Caco-2 (cell line): ENCODE measurements around the gene ARMH3. TPM values are rescaled to one million over a fixed set of nuclear protein-coding genes. Genes with fewer than 3 reads are reported as not detected.

Experiments
- BruUV-seq: library from RNA; stranded (reverse); fragments of 400-500 nt; replicated peaks from 2 replicates; lab custom pipeline; 2021; lab: Mats Ljungman, UMichigan
- CTCF ChIA-PET: fragments of 300-600 bp; sonication (Branson Sonifier 250); formaldehyde crosslinking; loops from one replicate; lab custom pipeline; 2022; ENCODE audit warnings: antibody characterized with exemption; lab: Charles Lee
- POLR2A ChIA-PET: fragments of 300-600 bp; sonication (Branson Sonifier 250); formaldehyde crosslinking; loops from one replicate; lab custom pipeline; 2022; ENCODE audit warnings: antibody characterized with exemption; lab: Charles Lee
- DNase-seq, 2 experiments: peaks; one replicate each; pipeline versions ENCODE4 v3.0.0 to v3.0.0-alpha.2; 2020 to 2022
- H3K27me3 ChIP-seq: replicated peaks from 2 replicates; pipeline ENCODE4 v1.6.0; 2011; ENCODE audit warnings: low read length; ENCODE audit not compliant: control insufficient read depth, insufficient read depth
- H3K36me3 ChIP-seq: 2 replicates; pipeline ENCODE4 v1.5.1; 2011; ENCODE audit warnings: low read length; ENCODE audit not compliant: control insufficient read depth, insufficient read depth
- H3K4me1 ChIP-seq: fragments of 250-450 bp; sonication (Bioruptor Pico); 2 replicates; pipeline ENCODE4 v1.5.1; 2020; ENCODE audit warnings: mild to moderate bottlenecking
- H3K4me3 ChIP-seq: 2 replicates; pipeline ENCODE4 v1.5.1; 2011; ENCODE audit warnings: low read depth, mild to moderate bottlenecking, control low read depth, low read length
- H3K9me3 ChIP-seq: fragments of 250-450 bp; sonication (Bioruptor Pico); 2 replicates; pipeline ENCODE4 v1.5.1; 2020; ENCODE audit warnings: mild to moderate bottlenecking, moderate library complexity
- H3K27ac Mint-ChIP-seq: one replicate; pipeline ENCODE4 v1.8.0; 2022; ENCODE audit warnings: mixed read lengths; ENCODE audit not compliant: unreplicated experiment
- H3K27me3 Mint-ChIP-seq: one replicate; pipeline ENCODE4 v1.8.0; 2022; ENCODE audit warnings: mixed read lengths; ENCODE audit not compliant: insufficient read depth, unreplicated experiment
- H3K36me3 Mint-ChIP-seq: one replicate; pipeline ENCODE4 v1.8.0; 2022; ENCODE audit warnings: mild to moderate bottlenecking, mixed read lengths; ENCODE audit not compliant: insufficient read depth, unreplicated experiment
- H3K4me1 Mint-ChIP-seq: one replicate; pipeline ENCODE4 v1.8.0; 2022; ENCODE audit warnings: low read depth, mixed read lengths; ENCODE audit not compliant: unreplicated experiment
- H3K4me3 Mint-ChIP-seq: one replicate; pipeline ENCODE4 v1.8.0; 2022; ENCODE audit warnings: mild to moderate bottlenecking, moderate library complexity, mixed read lengths; ENCODE audit not compliant: unreplicated experiment
- H3K9me3 Mint-ChIP-seq: one replicate; pipeline ENCODE4 v1.8.0; 2022; ENCODE audit warnings: mixed read lengths; ENCODE audit not compliant: unreplicated experiment
- intact Hi-C: fragments of 100-400 bp; cut with micrococcal nuclease; formaldehyde crosslinking; loops from one replicate; pipeline ENCODE4 v1.10.0; 2022; ENCODE audit not compliant: unreplicated experiment
- total RNA-seq: library from RNA; stranded (reverse); gene quantifications from 2 replicates; pipeline ENCODE4 v1.2.3, GENCODE V29; 2022
- TF ChIP-seq, protein P1 (sequence below), 2 experiments: fragments of 200-600 bp in 1 of 2; IDR thresholded peaks; 1 replicate in 1 of 2; 2 replicates in 1 of 2; pipeline versions ENCODE4 v1.5.1 to v1.8.0; 2011 to 2022; ENCODE audit warnings: antibody characterized with exemption in 1 of 2, control low read depth in 1 of 2, inconsistent platforms in 1 of 2, low read depth in 1 of 2, low read length in 1 of 2, mild to moderate bottlenecking in 1 of 2, moderate library complexity in 1 of 2; ENCODE audit not compliant: insufficient read depth in 1 of 2, severe bottlenecking in 1 of 2, unreplicated experiment in 1 of 2

Gene ARMH3
- total RNA-seq, 1 experiment from 2014 or later: 17.4 TPM

DNA sequence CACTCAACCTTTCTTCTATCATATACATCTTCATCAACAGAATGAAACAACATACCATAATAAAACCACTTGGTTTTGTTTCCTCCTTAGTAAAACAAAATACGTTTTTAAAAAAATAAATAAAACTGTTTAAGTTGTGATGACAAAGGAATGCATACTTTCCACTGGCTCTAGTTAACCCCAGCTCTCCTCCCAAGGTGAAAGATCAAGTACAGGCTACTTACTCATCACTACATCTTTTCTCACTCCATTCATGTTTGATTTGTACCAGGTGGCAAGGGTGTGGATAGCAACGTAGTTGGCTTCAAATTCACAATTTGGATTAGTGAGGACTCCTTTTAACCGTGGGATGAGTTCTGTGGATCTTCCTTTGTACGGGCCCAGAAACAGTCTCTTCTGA lies 252.5 kb downstream of the ARMH3 start:
- peaks cover 93% of the 10 kb centered on the region for H3K36me3 Mint-ChIP-seq
- intact Hi-C loops: no loop called here
- no peaks in the 10 kb centered on the region for H3K27me3 Mint-ChIP-seq
- Histone ChIP-seq H3K9me3 (no peaks in the 10 kb centered on the region), H3K4me3 (no peak overlapping the region), H3K4me1 (no peaks in the 10 kb centered on the region), H3K27me3 (no peaks in the 10 kb centered on the region), H3K36me3 (peaks cover 2% of the 10 kb centered on the region; the same call in 1 of the 2 replicates)
- no TSS peak for BruUV-seq
- TF ChIP-seq, protein P1, sequence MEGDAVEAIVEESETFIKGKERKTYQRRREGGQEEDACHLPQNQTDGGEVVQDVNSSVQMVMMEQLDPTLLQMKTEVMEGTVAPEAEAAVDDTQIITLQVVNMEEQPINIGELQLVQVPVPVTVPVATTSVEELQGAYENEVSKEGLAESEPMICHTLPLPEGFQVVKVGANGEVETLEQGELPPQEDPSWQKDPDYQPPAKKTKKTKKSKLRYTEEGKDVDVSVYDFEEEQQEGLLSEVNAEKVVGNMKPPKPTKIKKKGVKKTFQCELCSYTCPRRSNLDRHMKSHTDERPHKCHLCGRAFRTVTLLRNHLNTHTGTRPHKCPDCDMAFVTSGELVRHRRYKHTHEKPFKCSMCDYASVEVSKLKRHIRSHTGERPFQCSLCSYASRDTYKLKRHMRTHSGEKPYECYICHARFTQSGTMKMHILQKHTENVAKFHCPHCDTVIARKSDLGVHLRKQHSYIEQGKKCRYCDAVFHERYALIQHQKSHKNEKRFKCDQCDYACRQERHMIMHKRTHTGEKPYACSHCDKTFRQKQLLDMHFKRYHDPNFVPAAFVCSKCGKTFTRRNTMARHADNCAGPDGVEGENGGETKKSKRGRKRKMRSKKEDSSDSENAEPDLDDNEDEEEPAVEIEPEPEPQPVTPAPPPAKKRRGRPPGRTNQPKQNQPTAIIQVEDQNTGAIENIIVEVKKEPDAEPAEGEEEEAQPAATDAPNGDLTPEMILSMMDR (IDR thresholded peaks at IDR 0.05; ENCODE audit: insufficient read depth in 1 of 2, low read depth in 1 of 2, low read length in 1 of 2, severe bottlenecking in 1 of 2, unreplicated experiment in 1 of 2): no peak
- ChIA-PET POLR2A (no interaction called here), CTCF (no interaction called here)
- H3K4me1 Mint-ChIP-seq: no peaks in the 10 kb centered on the region
- no peak overlapping the region for H3K27ac Mint-ChIP-seq
- no peak overlapping the region for H3K4me3 Mint-ChIP-seq
- DNase-seq: no peak
- H3K9me3 Mint-ChIP-seq: no peaks in the 10 kb centered on the region

DNA sequence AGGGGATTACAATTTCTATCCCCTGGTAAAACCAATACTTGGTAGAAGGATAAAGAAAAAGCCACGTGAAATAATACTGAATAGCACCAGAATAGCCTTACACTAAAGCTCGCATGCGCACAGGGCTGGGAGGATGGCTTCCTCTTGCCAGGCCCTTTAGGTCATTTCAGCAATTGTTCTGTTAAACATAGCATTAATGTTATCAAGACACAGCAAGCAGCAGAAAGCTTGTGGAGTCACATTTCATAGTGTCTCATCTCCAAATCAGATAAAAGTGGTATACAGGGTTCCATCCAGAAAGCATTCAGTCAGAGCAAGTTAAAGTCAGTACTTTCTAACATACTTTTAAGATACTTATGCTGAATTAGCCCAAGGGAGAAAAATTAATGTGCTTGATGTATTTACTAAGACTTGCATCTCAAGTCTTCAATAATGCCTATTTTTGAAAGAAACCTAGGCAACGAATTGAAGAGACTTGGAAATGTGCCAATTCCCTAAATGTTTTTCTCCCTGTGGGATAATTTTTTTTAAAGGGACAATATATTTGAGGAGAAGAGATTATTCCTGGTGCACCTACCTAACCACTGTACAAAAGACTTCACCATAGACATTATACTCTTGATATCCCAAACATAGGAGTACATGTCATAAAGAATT lies 258.4 kb downstream of the ARMH3 start:
- no peak for DNase-seq
- Mint-ChIP-seq H3K36me3 (peaks cover 95% of the 10 kb centered on the region), H3K9me3 (no peaks in the 10 kb centered on the region), H3K4me1 (no peaks in the 10 kb centered on the region), H3K4me3 (no peak overlapping the region), H3K27ac (no peak overlapping the region), H3K27me3 (no peaks in the 10 kb centered on the region)
- H3K9me3 ChIP-seq: no peaks in the 10 kb centered on the region
- no peaks in the 10 kb centered on the region for H3K4me1 ChIP-seq
- POLR2A ChIA-PET: no interaction called here
- peaks cover 2% of the 10 kb centered on the region; the same call in 1 of the 2 replicates for H3K36me3 ChIP-seq
- H3K27me3 ChIP-seq: no peaks in the 10 kb centered on the region
- H3K4me3 ChIP-seq: no peak overlapping the region
- BruUV-seq: no TSS peak
- intact Hi-C loops: no loop called here
- TF ChIP-seq, protein P1 (IDR thresholded peaks at IDR 0.05; ENCODE audit: insufficient read depth in 1 of 2, low read depth in 1 of 2, low read length in 1 of 2, severe bottlenecking in 1 of 2, unreplicated experiment in 1 of 2): no peak
- CTCF ChIA-PET: interaction anchor here (0.6 to 0.7 kb wide), 2 partner anchors 26 to 202 kb away, joined by 5 read pairs; no protein-coding TSS in a partner anchor

Other genes with a start within 250 kb of the ARMH3 start
- gene OGA, start 237.7 kb downstream of the ARMH3 start, total RNA-seq: 76.9 and 84.3 TPM in 2 replicates
- gene KCNIP2, start 212.4 kb downstream of the ARMH3 start, total RNA-seq: 5.5 and 6.1 TPM in 2 replicates
- 18.1 and 19.5 TPM in 2 replicates for gene HPS6, start 9.2 kb upstream of the ARMH3 start, total RNA-seq
- gene LDB1, start 64.2 kb upstream of the ARMH3 start, total RNA-seq: 52.3 and 52.4 TPM in 2 replicates
- gene PPRC1, start 76.9 kb upstream of the ARMH3 start, total RNA-seq: 66.6 and 68.5 TPM in 2 replicates
- gene NOLC1, start 96.2 kb upstream of the ARMH3 start, total RNA-seq: 137 and 147 TPM in 2 replicates
- 1.4 and 2.2 TPM in 2 replicates for gene ELOVL3, start 170.1 kb upstream of the ARMH3 start, total RNA-seq
- not detected in 2 replicates for gene PITX3, start 185.3 kb upstream of the ARMH3 start, total RNA-seq
- 69.1 and 69.8 TPM in 2 replicates for gene GBF1, start 189.4 kb upstream of the ARMH3 start, total RNA-seq